GM21360 (cell line): ENCODE results near the gene LPAR6.
"Not testable (repeated sequence)": the region's sequence is repeated elsewhere in the genome, so short reads cannot be mapped to it uniquely, and the experiment has no call there.

Experiments used
- ATAC-seq: cut with Tn5 transposase; IDR thresholded peaks from one replicate; pipeline ENCODE4 v1.9.1; 2021; ENCODE audit warnings: mild to moderate bottlenecking, moderate library complexity; ENCODE audit not compliant: unreplicated experiment

Gene LPAR6

GRCh38 chr13:48412881-48413351, at the start of gene LPAR6:
Gene LPAR6, minus strand, starts transcription at chr13:48413113. Its CDS starts 690 bp downstream, at chr13:48412423.
- no peak for ATAC-seq

DNA sequence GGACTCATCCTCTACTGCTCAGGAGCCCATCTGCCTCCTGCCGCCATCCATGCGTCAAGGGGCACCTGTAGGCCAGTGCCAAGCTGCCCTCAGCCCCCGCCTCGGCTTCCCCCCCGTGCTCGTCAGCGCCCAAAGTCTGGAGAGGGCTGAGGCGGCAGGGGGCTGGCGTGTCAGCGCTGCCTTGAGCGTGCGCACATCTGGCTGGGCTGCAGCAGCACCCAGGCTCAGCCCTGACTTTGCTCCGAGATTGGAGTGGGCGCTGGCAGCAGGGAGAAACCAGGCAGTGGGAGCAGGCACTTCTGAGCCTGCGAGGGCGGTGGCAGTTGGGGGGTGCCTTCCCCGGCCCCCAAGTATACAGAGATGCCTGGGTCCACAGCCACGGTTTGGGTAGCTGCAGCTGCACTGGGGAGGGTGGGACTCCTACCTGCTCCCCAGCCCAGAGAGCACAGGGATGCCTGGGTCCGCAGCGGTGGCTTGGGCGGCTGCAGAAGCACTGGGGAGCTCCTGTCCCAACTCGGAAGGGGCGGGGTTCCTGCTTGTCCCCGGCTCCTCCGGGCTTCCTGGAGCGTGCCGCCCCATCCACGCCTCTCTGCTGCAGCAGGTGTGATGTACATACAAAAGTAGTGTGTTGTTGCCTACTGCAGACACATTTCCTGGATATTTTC, 44.8 kb upstream of the LPAR6 start:
- no peak for ATAC-seq

DNA sequence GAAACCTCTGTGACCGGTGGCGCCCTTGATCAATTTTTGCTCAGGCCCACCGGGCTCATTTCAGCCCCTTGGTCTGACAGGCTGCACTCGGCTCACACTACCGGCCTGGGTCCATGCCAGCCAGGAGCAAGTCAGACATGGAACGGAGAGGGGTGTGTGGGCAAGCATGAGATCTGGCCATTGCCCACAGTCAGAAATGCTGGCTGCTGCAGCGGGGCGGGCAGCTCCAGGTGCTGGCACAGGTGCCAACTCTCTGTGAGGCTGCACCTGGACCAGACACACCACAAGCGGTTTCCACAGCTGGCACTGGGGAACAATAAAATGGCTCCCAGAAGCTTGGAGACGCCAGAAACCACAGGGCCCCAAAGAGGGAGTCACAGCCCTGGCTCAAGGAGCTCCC, 43.6 kb upstream of the LPAR6 start:
- no peak for ATAC-seq

GRCh38 chr13:48451196-48451595, 38.3 kb upstream of the LPAR6 start:
- ATAC-seq = not testable (repeated sequence)

- ATAC-seq = no peak
Observed at GRCh38 chr13:48449656-48450055, 36.7 kb upstream of the LPAR6 start.

DNA sequence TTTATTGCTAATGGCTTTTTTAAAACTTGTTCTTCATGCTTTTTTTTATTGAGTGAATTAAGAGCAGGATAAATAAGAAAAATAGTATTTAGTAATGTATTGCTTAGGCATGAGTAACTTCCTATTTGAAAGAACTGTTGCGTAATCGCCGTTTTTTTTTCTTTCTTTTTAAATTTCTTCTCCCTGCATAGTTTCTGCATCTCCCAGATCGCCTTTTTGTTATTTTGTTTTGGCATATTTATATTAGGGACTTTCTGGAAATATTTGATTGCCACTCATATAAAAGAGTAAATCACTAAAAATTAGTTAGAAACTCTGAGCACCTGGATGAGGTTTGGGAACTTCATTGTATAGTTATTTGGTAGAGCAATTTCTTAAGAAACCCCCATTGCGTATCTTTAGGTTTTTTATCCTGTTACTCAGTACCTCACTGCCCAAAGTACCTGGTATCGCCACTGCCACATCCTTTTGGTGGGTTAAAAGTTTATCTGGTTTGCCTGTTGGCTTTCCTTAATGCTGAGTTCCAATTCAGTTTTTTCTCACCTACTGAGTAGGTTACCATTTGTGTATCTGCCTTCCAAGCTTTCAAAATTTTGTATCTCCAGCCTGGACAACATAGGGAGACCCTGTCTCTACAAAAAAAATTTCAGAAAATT, 36.2 kb upstream of the LPAR6 start:
- no peak for ATAC-seq

DNA sequence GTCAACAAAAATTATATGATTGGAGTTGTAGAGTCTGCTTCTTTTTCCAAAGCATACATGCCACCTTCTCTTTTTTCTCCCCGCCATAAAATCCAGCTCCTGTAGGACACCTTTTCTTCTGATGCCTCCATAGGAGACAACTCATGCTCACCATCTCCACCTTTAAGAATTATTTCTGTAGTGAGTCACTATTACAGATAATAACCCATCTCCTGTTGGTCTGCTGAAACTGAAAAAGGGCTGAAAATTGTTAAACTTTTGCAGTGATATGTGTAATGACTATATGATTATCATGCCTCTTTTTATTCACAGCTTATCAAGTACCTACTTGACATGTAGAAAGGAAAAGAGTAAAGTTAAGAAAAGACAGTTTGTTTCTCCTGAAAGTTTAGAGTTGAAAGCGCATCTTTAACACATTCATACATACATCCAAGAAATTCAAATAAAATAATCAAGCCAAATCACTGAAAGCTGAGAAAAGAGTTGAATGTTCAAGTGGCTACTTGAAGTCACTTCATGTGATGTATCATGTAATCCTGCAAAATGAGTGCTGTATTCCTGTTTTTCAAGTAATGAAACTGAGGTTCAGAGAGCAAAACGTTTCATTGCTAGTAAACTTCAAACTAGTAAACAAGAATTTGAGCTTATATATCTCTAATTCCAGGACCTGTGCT, 35.5 kb upstream of the LPAR6 start:
- ATAC-seq = no peak

- no peak for ATAC-seq
Observed at GRCh38 chr13:48446464-48446863, 33.6 kb upstream of the LPAR6 start.

DNA sequence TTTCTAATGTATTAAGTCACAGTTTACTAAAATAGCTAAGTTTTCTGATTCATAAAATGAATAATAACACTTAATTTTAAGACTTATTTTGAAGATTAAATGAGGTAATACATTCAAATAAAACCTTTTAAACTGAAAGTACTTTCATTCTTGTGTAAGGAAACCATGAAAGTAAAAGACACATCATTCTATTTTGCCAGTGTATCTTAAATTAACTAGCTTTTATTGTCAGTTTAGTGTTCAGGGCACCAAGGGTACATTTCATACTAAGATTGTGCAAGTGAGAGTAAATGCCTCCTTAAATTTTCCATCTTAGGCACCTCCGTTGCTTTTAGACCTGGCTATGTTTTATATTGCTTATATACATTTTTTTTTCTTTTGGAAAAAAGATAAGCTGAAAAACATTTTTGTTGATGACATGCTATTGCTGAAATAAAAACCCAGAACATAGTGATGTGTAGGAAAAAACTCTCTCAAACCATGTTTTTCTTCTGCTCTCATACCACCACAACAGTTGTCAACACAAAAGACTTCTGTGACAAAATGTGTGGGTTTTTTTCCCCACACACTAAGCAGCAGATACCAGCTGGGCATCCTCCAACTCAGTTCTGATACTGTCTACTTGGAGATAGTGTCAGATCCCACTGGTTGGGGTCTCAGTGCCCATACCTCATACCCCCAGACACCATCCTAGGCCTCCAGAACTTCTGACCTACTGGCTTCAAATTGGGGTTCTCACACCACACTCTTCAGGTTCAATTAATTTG, 30.7 kb upstream of the LPAR6 start:
- ATAC-seq = no peak

- ATAC-seq = no peak
Observed at GRCh38 chr13:48437371-48437770, 24.5 kb upstream of the LPAR6 start.

GRCh38 chr13:48436661-48437288, 23.9 kb upstream of the LPAR6 start:
- no peak for ATAC-seq

DNA sequence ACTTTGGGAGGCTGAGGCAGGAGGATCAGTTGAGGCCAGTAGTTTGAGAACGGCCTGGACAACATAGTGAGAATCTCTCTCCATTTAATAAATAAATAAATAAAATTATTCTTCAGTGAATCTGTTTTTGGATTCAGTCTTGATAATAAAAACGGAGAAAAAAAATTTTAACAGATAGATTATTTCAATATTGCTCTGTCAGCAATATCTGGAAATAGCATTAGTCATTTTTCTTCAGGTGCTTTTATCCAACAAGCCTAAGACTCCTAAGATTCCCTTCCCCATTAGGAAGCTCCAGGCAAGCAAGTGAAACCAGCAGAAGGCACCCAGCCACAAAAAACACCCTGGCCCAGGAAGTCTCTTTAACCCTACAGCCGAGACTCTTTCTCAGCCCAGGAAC, 21.3 kb upstream of the LPAR6 start:
- ATAC-seq = no peak

DNA sequence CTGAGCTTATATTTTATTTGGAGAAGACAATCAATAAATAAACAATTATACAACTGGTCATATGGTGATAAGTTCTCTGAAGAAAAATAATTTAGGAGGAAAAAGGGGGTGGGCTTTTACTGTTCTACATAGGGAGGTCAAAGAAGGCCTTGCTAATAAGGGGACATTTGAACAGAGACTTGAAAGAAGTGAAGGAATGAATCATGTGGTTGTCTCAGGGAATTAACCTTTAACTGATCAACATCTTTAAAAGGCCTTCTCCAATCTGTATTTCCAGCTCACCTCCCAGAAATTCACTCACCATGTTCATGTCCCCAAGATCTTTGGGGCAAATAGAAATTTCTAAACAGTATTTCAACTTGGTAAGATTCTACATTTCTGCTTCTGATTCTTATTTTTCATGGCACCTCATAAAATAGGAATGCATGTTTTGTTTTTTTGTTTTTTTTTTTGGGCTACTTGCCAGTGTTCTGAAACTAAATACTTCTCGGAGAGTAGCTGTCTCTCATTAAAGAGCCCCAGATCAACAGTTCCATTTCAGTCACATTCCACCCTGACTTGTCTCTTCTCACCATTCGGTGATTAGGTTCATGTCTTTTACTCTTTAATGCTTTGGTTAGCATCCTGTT, 19.2 kb upstream of the LPAR6 start:
- no peak for ATAC-seq

DNA sequence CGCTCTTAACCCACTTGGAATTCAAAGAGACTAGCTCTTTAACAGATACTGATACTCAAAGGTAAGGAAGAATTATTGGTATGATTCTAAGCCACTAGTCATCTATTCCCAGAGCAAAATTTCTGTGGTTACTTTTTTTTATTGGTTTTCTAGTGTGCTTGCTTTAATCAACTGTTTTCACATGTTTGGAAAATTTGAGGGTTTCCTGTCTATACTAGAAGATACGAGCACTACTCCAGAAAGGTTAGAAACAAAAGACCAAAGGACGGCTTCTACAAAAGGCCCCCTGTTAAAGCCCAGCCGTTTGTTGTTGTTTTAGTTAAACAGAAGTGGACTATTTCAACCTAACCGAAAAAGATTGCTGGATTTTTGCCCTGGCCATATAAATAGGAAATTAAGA, 18.5 kb upstream of the LPAR6 start:
- no peak for ATAC-seq

DNA sequence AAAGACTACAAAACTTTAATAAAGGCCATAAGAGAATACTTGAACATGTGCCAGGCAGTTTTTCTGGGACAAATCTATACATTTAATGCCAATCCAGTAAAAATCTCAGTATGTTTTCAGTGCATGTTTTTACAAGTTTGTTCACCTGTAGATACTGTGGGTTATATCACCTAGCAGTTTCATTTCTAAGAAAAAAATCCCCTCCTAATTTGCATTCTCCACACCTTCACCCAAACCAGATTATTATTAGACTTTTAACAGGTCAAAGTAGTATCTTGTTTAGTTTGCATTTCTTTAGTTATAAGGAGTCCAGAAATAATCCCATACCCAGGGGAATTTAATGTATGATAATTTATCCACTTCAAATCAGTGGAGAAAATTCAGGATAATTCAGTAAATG, 17.0 kb upstream of the LPAR6 start:
- no peak for ATAC-seq

GRCh38 chr13:48429036-48429435, 16.1 kb upstream of the LPAR6 start:
- no peak for ATAC-seq

GRCh38 chr13:48426755-48427298, 13.9 kb upstream of the LPAR6 start:
- ATAC-seq = not testable (repeated sequence)

- no peak for ATAC-seq
Observed at GRCh38 chr13:48426052-48426451, 13.1 kb upstream of the LPAR6 start.

DNA sequence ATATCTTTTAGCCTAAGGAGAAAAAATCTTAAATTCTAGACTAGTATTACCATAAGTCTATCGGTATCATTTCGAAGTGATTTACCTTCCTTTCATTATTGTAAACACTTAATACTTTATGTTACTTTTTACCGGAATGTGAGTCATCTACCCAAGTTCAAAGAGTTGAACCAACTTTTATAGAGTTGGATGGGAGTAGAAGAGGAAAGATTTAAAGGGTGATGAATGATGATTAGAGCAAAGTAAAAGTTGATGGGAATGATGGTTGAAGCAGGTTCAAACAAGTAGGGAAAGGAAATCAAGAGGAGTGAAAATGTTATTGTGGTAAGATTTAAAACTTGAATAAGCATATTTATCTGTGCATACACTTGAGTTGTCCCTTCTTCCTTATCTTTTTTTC, 11.3 kb upstream of the LPAR6 start:
- ATAC-seq = no peak

DNA sequence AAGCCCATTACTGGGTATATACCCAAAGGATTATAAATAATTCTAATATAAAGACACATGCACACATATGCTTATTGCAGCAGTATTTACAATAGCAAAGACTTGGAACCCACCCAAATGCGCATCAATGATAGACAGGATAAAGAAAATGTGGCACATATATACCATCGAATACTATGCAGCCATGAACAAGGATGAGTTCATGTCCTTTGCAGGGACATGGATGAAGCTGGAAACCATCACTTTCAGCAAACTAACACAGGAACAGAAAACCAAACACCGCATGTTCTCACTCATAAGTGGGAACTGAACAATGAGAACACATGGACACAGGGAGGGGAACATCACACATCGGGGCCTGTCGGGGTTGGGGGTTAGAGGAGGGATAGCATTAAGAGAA, 9.1 kb upstream of the LPAR6 start:
- ATAC-seq = not testable (repeated sequence)
